Endothelial cell of umbilical vein (primary cell): ENCODE measurements around the gene RELL2. TPM values are rescaled to one million over a fixed set of nuclear protein-coding genes. Genes with fewer than 3 reads are reported as not detected.

Experiments
- BruUV-seq: library from RNA; stranded (reverse); fragments of 400-500 nt; replicated peaks from 2 replicates; lab custom pipeline; 2021; lab: Mats Ljungman, UMichigan
- CTCF ChIA-PET: fragments of 300-600, 350-600 bp; sonication (Branson Sonifier 250); formaldehyde crosslinking; loops from one replicate; lab custom pipeline; 2021; ENCODE audit warnings: antibody characterized with exemption, inconsistent platforms; lab: Charles Lee
- POLR2A ChIA-PET: fragments of 300-600, 350-600 bp; sonication (Branson Sonifier 250); formaldehyde crosslinking; loops from one replicate; lab custom pipeline; 2021; ENCODE audit warnings: antibody characterized with exemption, inconsistent platforms; lab: Charles Lee
- DNase-seq: peaks from one replicate; pipeline ENCODE4 v3.0.0-alpha.2; 2011; ENCODE audit warnings: low read depth, low spot score
- FAIRE-seq: peaks from 2 replicates; lab custom pipeline; 2011; peaks lifted over from hg19 to GRCh38; lab: Jason Lieb, UNC
- H2AFZ ChIP-seq: 2 replicates; pipeline ENCODE4 v1.6.0; 2012; ENCODE audit warnings: low read depth, low read length, control low read depth, inconsistent platforms
- H3K27ac ChIP-seq: 2 replicates; pipeline ENCODE4 v1.5.1; 2011; ENCODE audit warnings: low read depth, mild to moderate bottlenecking, control low read depth, low read length, moderate library complexity; ENCODE audit not compliant: insufficient read depth
- H3K27me3 ChIP-seq, 2 experiments: 2 replicates each; pipeline versions ENCODE4 v1.6.0 to v1.6.1; 2011; ENCODE audit warnings: low read length in 2 of 2, mixed read lengths in 1 of 2; ENCODE audit not compliant: control insufficient read depth in 2 of 2, insufficient read depth in 2 of 2
- H3K36me3 ChIP-seq, 2 experiments: 2 replicates in 1 of 2; 3 replicates in 1 of 2; pipeline ENCODE4 v1.5.1; 2011; ENCODE audit warnings: low read length in 2 of 2, mild to moderate bottlenecking in 1 of 2, moderate library complexity in 1 of 2; ENCODE audit not compliant: control insufficient read depth in 2 of 2, insufficient read depth in 2 of 2; ENCODE audit errors: extremely low read depth in 1 of 2
- H3K4me1 ChIP-seq: 3 replicates; pipeline ENCODE4 v1.5.1; 2011; ENCODE audit warnings: mild to moderate bottlenecking, low read length; ENCODE audit not compliant: control insufficient read depth, insufficient read depth; ENCODE audit errors: extremely low read depth
- H3K4me2 ChIP-seq: 2 replicates; pipeline ENCODE4 v1.6.1; 2011; ENCODE audit warnings: low read length, control low read depth, mixed read lengths; ENCODE audit not compliant: insufficient read depth
- H3K4me3 ChIP-seq, 3 experiments: fragments of 200-600 bp in 1 of 3; sonication (generic), shearing (Covaris generic) in 1 of 3; replicated peaks in 1 of 3; 2 replicates each; pipeline ENCODE4 v1.5.1; 2011 to 2016; ENCODE audit warnings: control low read depth in 3 of 3, low read length in 3 of 3, mild to moderate bottlenecking in 2 of 3, inconsistent platforms in 1 of 3, low read depth in 1 of 3, moderate library complexity in 1 of 3; ENCODE audit not compliant: insufficient read depth in 1 of 3
- H3K79me2 ChIP-seq: 2 replicates; pipeline ENCODE4 v1.6.0; 2012; ENCODE audit warnings: low read length, inconsistent platforms; ENCODE audit not compliant: control insufficient read depth, insufficient read depth
- H3K9ac ChIP-seq: replicated peaks from 2 replicates; pipeline ENCODE3; 2011; ENCODE audit warnings: low read length, control low read depth; ENCODE audit not compliant: insufficient read depth; ENCODE audit errors: extremely low read depth
- H3K9me1 ChIP-seq: replicated peaks from 3 replicates; pipeline ENCODE4 v1.6.0; 2011; ENCODE audit warnings: mild to moderate bottlenecking, low read length; ENCODE audit not compliant: control insufficient read depth, insufficient read depth; ENCODE audit errors: extremely low read depth
- H3K9me3 ChIP-seq: replicated peaks from 2 replicates; pipeline ENCODE4 v1.5.1; 2012; ENCODE audit warnings: low read length, inconsistent platforms; ENCODE audit not compliant: control insufficient read depth, insufficient read depth
- H4K20me1 ChIP-seq: replicated peaks from 2 replicates; pipeline ENCODE3; 2011; ENCODE audit warnings: mild to moderate bottlenecking, low read length; ENCODE audit not compliant: control insufficient read depth, insufficient read depth; ENCODE audit errors: extremely low read depth
- EZH2 ChIP-seq: IDR thresholded peaks from 2 replicates; pipeline ENCODE4 v1.6.1; 2012; ENCODE audit warnings: borderline replicate concordance, low read depth, mild to moderate bottlenecking, moderate library complexity, low read length, inconsistent platforms; ENCODE audit not compliant: severe bottlenecking
- FOS ChIP-seq: IDR thresholded peaks from 2 replicates; pipeline ENCODE4 v1.6.1; 2011; ENCODE audit warnings: mild to moderate bottlenecking, low read length, moderate library complexity, borderline replicate concordance; ENCODE audit not compliant: insufficient read depth
- GATA2 ChIP-seq: IDR thresholded peaks from 2 replicates; pipeline ENCODE4 v1.7.0; 2011; ENCODE audit warnings: low read depth, mild to moderate bottlenecking, moderate library complexity, mixed read lengths, low read length; ENCODE audit not compliant: insufficient read length, insufficient read depth
- JUN ChIP-seq: IDR thresholded peaks from 2 replicates; pipeline ENCODE4 v1.6.1; 2011; ENCODE audit warnings: borderline replicate concordance, low read depth; ENCODE audit not compliant: insufficient read length, insufficient read depth
- MYC ChIP-seq: IDR thresholded peaks from one replicate; pipeline ENCODE4 v1.6.1; 2011; ENCODE audit warnings: mild to moderate bottlenecking, low read depth, low read length
- POLR2A ChIP-seq: IDR thresholded peaks from 2 replicates; pipeline ENCODE4 v1.6.1; 2012; ENCODE audit warnings: low read depth, mild to moderate bottlenecking, control low read depth, low read length
- POLR2AphosphoS5 ChIP-seq: IDR thresholded peaks from 2 replicates; pipeline ENCODE4 v1.6.1; 2012; ENCODE audit warnings: low read depth, mild to moderate bottlenecking, control low read depth, low read length, moderate library complexity; ENCODE audit not compliant: insufficient read depth
- dilution Hi-C: fragments of 300-500 bp; cut with MboI; formaldehyde crosslinking; loops from one replicate; pipeline ENCODE4 v1.15.0; 2019; ENCODE audit warnings: low sequenced_read_pairs; ENCODE audit not compliant: extremely low pct_ligation_motif_present
- intact Hi-C: fragments of 100-400 bp; cut with micrococcal nuclease; formaldehyde crosslinking; loops from one replicate; pipeline ENCODE4 v1.10.0; 2022
- polyA plus RNA-seq, 4 experiments: library from polyadenylated mRNA; depleted of rRNA in 3 of 4; stranded (reverse) in 3 of 4; unstranded in 1 of 4; fragments of >200 nt; gene quantifications; 2 replicates each; pipeline versions ENCODE4 v1.2.1 to v1.2.3, GENCODE V29; 2011 to 2012; ENCODE audit warnings: missing spikeins in 1 of 4
- total RNA-seq: library from RNA; stranded (reverse); gene quantifications from 2 replicates; pipeline ENCODE4 v1.2.3, GENCODE V29; 2021
- TF ChIP-seq, protein P1 (sequence below): IDR thresholded peaks from 2 replicates; pipeline ENCODE4 v1.6.1; 2011; ENCODE audit not compliant: insufficient read depth, insufficient read length
- TF ChIP-seq, protein P2 (sequence below), 2 donors: IDR thresholded peaks; 1 replicate in 1 of 2; 2 replicates in 1 of 2; pipeline ENCODE4 v1.5.1; 2011; ENCODE audit warnings: low read length in 2 of 2, mild to moderate bottlenecking in 2 of 2, moderate library complexity in 2 of 2, control low read depth in 1 of 2, inconsistent platforms in 1 of 2, low read depth in 1 of 2; ENCODE audit not compliant: insufficient read depth in 1 of 2; ENCODE audit errors: extremely low read depth in 1 of 2

RELL2 gene
- total and polyA plus RNA-seq, 2 donors (not counting 3 experiments of a cell fraction or from before 2014, with no cell fraction given), result 3.4 to 3.6 TPM

DNA sequence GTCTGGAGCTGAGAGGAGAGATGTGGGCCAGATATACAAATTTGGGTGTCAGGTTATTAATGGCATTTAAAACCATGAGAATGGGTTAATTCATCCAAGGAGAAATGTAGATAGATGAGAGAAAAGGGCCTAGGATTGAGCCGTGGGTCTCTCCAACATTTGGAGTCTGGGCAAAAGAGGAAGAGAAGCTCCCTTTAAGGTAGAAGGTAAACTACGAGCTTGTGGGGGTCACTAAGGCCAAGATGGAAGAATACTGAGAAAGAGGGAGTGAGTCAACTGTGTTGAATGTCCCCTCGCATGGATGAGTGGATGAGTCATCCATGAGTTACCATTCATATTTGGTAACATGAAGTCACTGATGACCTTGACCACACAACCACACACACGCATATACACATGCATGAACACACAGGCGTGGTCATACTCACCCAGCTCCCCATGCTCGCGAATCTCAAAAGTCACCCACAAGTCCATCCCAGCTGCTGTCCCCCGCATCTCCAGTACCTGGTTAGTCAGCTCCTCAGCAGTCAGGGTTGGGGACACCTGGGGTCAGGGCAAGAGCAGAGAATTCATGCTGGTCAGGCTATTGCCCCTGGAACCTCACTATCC, 21.2 kb downstream of the RELL2 start:
- H3K4me3 ChIP-seq, result no peak overlapping the region
- no peaks in the 10 kb centered on the region for H3K27me3 ChIP-seq
- H2AFZ ChIP-seq, result no peak overlapping the region
- peaks cover 39 to 60% of the 10 kb centered on the region in 2 experiments for H3K36me3 ChIP-seq
- no peak overlapping the region for H3K4me2 ChIP-seq
- no peaks in the 10 kb centered on the region for H4K20me1 ChIP-seq
- intact Hi-C loops, result no loop called here
- TF ChIP-seq GATA2 (no peak), EZH2 (no peak), JUN (peak; percentile 99), FOS (peak; percentile 95), MYC (no peak), POLR2AphosphoS5 (peak; percentile 45), POLR2A (peak; percentile 34)
- TF ChIP-seq, protein P1, sequence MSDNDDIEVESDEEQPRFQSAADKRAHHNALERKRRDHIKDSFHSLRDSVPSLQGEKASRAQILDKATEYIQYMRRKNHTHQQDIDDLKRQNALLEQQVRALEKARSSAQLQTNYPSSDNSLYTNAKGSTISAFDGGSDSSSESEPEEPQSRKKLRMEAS, result no peak
- TF ChIP-seq, protein P2, sequence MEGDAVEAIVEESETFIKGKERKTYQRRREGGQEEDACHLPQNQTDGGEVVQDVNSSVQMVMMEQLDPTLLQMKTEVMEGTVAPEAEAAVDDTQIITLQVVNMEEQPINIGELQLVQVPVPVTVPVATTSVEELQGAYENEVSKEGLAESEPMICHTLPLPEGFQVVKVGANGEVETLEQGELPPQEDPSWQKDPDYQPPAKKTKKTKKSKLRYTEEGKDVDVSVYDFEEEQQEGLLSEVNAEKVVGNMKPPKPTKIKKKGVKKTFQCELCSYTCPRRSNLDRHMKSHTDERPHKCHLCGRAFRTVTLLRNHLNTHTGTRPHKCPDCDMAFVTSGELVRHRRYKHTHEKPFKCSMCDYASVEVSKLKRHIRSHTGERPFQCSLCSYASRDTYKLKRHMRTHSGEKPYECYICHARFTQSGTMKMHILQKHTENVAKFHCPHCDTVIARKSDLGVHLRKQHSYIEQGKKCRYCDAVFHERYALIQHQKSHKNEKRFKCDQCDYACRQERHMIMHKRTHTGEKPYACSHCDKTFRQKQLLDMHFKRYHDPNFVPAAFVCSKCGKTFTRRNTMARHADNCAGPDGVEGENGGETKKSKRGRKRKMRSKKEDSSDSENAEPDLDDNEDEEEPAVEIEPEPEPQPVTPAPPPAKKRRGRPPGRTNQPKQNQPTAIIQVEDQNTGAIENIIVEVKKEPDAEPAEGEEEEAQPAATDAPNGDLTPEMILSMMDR (IDR thresholded peaks at IDR 0.05; ENCODE audit: extremely low read depth in 1 of 2, insufficient read depth in 1 of 2, low read depth in 1 of 2, low read length in 2 of 2), result no peak
- CTCF ChIA-PET, result interaction anchor here (0.7 to 1.6 kb wide), 6 partner anchors 11 to 302 kb away, joined by 3 to 6 read pairs (median 4); partner anchors contain the start of genes HDAC3 and RELL2
- DNase-seq (peak; percentile 77), FAIRE-seq (peak; percentile 76)
- POLR2A ChIA-PET, result no interaction called here
- H3K27ac ChIP-seq, result peak overlapping the region; percentile 54
- dilution Hi-C loops, result no loop called here
- peaks cover 3% of the 10 kb centered on the region for H3K79me2 ChIP-seq
- no peaks in the 10 kb centered on the region for H3K9me1 ChIP-seq
- no peak overlapping the region for H3K9ac ChIP-seq
- no peaks in the 10 kb centered on the region for H3K9me3 ChIP-seq
- H3K4me1 ChIP-seq, result peaks cover 10% of the 10 kb centered on the region
- no TSS peak for BruUV-seq
